WTC11 (cell line): Measurements from ENCODE around the gene USH1C.

ENCODE experiments used
- CREB1 ChIP-seq: sonication (generic); formaldehyde crosslinking; IDR thresholded peaks from 2 replicates; pipeline ENCODE4 v1.8.0; 2023; ENCODE audit warnings: mild to moderate bottlenecking, missing genetic modification reagents
- CREM ChIP-seq: sonication (generic); formaldehyde crosslinking; IDR thresholded peaks from 2 replicates; pipeline ENCODE4 v1.8.1; 2022; ENCODE audit warnings: mild to moderate bottlenecking, missing genetic modification reagents, moderate library complexity
- PRRX2 ChIP-seq: fragments of 250-450 bp; sonication (Bioruptor Pico); IDR thresholded peaks from 2 replicates; pipeline ENCODE4 v1.8.0; 2021; ENCODE audit warnings: mild to moderate bottlenecking
- ZBTB21 ChIP-seq: sonication (generic); formaldehyde crosslinking; IDR thresholded peaks from 2 replicates; pipeline ENCODE4 v1.8.1; 2023; ENCODE audit warnings: mild to moderate bottlenecking, missing genetic modification reagents, borderline replicate concordance
- TF ChIP-seq, protein P1 (sequence below): fragments of 200-600 bp; IDR thresholded peaks from 2 replicates; pipeline ENCODE4 v1.8.0; 2022; ENCODE audit warnings: antibody characterized with exemption
- TF ChIP-seq, protein P2 (sequence below): sonication (generic); formaldehyde crosslinking; IDR thresholded peaks from 2 replicates; pipeline ENCODE4 v1.8.1; 2023; ENCODE audit warnings: mild to moderate bottlenecking, missing genetic modification reagents
- TF ChIP-seq, protein P3 (sequence below): sonication (generic); formaldehyde crosslinking; IDR thresholded peaks from 2 replicates; pipeline ENCODE4 v1.8.1; 2022; ENCODE audit warnings: mild to moderate bottlenecking, missing genetic modification reagents, moderate library complexity, borderline replicate concordance
- TF ChIP-seq, protein P4 (sequence below): sonication (generic); formaldehyde crosslinking; IDR thresholded peaks from 2 replicates; pipeline ENCODE4 v1.8.1; 2022; ENCODE audit warnings: low read depth, missing genetic modification reagents, borderline replicate concordance
- TF ChIP-seq, protein P5 (sequence below): sonication (generic); formaldehyde crosslinking; IDR thresholded peaks from 2 replicates; pipeline ENCODE4 v1.8.0; 2022; ENCODE audit warnings: mild to moderate bottlenecking, missing genetic modification reagents
- TF ChIP-seq, protein P6 (sequence below): sonication (generic); formaldehyde crosslinking; IDR thresholded peaks from 2 replicates; pipeline ENCODE4 v1.8.1; 2023; ENCODE audit warnings: mild to moderate bottlenecking, moderate library complexity, missing genetic modification reagents

DNA sequence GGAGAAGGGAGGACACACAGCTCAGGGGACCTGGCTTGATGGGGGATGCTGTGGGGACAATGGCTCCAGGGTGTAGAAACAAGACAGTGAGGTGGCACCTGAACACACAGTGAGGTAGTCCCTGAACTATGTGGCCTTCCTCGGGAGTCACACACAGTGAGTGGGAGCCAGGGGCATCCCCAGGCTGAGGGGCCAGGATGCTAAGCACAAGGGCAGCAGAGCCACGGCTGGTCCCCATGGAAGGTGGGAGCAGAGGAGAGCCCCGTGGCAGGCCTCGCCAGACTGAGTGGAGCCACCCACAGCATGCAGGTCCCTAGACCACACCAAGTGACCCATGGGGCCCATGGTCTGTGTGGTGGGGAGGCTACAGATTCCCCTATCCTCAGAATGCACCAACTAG is 41.6 kb downstream of the USH1C start:
- TF ChIP-seq, protein P1, sequence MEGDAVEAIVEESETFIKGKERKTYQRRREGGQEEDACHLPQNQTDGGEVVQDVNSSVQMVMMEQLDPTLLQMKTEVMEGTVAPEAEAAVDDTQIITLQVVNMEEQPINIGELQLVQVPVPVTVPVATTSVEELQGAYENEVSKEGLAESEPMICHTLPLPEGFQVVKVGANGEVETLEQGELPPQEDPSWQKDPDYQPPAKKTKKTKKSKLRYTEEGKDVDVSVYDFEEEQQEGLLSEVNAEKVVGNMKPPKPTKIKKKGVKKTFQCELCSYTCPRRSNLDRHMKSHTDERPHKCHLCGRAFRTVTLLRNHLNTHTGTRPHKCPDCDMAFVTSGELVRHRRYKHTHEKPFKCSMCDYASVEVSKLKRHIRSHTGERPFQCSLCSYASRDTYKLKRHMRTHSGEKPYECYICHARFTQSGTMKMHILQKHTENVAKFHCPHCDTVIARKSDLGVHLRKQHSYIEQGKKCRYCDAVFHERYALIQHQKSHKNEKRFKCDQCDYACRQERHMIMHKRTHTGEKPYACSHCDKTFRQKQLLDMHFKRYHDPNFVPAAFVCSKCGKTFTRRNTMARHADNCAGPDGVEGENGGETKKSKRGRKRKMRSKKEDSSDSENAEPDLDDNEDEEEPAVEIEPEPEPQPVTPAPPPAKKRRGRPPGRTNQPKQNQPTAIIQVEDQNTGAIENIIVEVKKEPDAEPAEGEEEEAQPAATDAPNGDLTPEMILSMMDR = no peak
- no peak for TF ChIP-seq PRRX2 (CRISPR knock-in tag)
- TF ChIP-seq CREM = no peak
- TF ChIP-seq, protein P2, sequence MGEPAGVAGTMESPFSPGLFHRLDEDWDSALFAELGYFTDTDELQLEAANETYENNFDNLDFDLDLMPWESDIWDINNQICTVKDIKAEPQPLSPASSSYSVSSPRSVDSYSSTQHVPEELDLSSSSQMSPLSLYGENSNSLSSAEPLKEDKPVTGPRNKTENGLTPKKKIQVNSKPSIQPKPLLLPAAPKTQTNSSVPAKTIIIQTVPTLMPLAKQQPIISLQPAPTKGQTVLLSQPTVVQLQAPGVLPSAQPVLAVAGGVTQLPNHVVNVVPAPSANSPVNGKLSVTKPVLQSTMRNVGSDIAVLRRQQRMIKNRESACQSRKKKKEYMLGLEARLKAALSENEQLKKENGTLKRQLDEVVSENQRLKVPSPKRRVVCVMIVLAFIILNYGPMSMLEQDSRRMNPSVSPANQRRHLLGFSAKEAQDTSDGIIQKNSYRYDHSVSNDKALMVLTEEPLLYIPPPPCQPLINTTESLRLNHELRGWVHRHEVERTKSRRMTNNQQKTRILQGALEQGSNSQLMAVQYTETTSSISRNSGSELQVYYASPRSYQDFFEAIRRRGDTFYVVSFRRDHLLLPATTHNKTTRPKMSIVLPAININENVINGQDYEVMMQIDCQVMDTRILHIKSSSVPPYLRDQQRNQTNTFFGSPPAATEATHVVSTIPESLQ (CRISPR knock-in tag) = no peak
- TF ChIP-seq, protein P3, sequence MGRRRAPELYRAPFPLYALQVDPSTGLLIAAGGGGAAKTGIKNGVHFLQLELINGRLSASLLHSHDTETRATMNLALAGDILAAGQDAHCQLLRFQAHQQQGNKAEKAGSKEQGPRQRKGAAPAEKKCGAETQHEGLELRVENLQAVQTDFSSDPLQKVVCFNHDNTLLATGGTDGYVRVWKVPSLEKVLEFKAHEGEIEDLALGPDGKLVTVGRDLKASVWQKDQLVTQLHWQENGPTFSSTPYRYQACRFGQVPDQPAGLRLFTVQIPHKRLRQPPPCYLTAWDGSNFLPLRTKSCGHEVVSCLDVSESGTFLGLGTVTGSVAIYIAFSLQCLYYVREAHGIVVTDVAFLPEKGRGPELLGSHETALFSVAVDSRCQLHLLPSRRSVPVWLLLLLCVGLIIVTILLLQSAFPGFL = no peak
- no peak for TF ChIP-seq ZBTB21 (CRISPR knock-in tag)
- TF ChIP-seq, protein P4, sequence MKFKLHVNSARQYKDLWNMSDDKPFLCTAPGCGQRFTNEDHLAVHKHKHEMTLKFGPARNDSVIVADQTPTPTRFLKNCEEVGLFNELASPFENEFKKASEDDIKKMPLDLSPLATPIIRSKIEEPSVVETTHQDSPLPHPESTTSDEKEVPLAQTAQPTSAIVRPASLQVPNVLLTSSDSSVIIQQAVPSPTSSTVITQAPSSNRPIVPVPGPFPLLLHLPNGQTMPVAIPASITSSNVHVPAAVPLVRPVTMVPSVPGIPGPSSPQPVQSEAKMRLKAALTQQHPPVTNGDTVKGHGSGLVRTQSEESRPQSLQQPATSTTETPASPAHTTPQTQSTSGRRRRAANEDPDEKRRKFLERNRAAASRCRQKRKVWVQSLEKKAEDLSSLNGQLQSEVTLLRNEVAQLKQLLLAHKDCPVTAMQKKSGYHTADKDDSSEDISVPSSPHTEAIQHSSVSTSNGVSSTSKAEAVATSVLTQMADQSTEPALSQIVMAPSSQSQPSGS (CRISPR knock-in tag) = no peak
- TF ChIP-seq CREB1 (CRISPR knock-in tag) = no peak
- TF ChIP-seq, protein P5, sequence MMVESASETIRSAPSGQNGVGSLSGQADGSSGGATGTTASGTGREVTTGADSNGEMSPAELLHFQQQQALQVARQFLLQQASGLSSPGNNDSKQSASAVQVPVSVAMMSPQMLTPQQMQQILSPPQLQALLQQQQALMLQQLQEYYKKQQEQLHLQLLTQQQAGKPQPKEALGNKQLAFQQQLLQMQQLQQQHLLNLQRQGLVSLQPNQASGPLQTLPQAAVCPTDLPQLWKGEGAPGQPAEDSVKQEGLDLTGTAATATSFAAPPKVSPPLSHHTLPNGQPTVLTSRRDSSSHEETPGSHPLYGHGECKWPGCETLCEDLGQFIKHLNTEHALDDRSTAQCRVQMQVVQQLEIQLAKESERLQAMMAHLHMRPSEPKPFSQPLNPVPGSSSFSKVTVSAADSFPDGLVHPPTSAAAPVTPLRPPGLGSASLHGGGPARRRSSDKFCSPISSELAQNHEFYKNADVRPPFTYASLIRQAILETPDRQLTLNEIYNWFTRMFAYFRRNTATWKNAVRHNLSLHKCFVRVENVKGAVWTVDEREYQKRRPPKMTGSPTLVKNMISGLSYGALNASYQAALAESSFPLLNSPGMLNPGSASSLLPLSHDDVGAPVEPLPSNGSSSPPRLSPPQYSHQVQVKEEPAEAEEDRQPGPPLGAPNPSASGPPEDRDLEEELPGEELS (CRISPR knock-in tag) = no peak
- TF ChIP-seq, protein P6, sequence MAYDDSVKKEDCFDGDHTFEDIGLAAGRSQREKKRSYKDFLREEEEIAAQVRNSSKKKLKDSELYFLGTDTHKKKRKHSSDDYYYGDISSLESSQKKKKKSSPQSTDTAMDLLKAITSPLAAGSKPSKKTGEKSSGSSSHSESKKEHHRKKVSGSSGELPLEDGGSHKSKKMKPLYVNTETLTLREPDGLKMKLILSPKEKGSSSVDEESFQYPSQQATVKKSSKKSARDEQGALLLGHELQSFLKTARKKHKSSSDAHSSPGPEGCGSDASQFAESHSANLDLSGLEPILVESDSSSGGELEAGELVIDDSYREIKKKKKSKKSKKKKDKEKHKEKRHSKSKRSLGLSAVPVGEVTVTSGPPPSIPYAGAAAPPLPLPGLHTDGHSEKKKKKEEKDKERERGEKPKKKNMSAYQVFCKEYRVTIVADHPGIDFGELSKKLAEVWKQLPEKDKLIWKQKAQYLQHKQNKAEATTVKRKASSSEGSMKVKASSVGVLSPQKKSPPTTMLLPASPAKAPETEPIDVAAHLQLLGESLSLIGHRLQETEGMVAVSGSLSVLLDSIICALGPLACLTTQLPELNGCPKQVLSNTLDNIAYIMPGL (CRISPR knock-in tag) = no peak
